Cortex of kidney (tissue), 1 donor: ENCODE data around the gene AFF2.

Experiments
- DNase-seq: peaks from one replicate; lab custom pipeline; 2025; lab: John Stamatoyannopoulos, UW

The AFF2 gene

GRCh38 chrX:149007423-149007822, 507.0 kb downstream of the AFF2 start:
- DNase-seq = no peak

- no peak for DNase-seq
These were observed 509.8 kb downstream of the AFF2 start for GRCh38 chrX:149010013-149010852.

- DNase-seq = no peak
These were observed 510.4 kb downstream of the AFF2 start for GRCh38 chrX:149010853-149011224.

- no peak for DNase-seq
These were observed 512.7 kb downstream of the AFF2 start for GRCh38 chrX:149013081-149013480.

GRCh38 chrX:149021159-149021558, 520.7 kb downstream of the AFF2 start:
- DNase-seq = no peak

GRCh38 chrX:149022485-149022884, 522.1 kb downstream of the AFF2 start:
- no peak for DNase-seq

- no peak for DNase-seq
These were observed 532.0 kb downstream of the AFF2 start for GRCh38 chrX:149032449-149032848.

- no peak for DNase-seq
These were observed 535.7 kb downstream of the AFF2 start for GRCh38 chrX:149036086-149036485.

- DNase-seq = no peak
These were observed 537.0 kb downstream of the AFF2 start for GRCh38 chrX:149037281-149037870.

GRCh38 chrX:149039057-149039456, 538.6 kb downstream of the AFF2 start:
- no peak for DNase-seq

GRCh38 chrX:149040873-149041535, 540.6 kb downstream of the AFF2 start:
- no peak for DNase-seq

- DNase-seq = no peak
These were observed 543.0 kb downstream of the AFF2 start for GRCh38 chrX:149043401-149043800.

GRCh38 chrX:149044471-149044870, 544.1 kb downstream of the AFF2 start:
- DNase-seq = no peak

GRCh38 chrX:149045645-149046210, 545.3 kb downstream of the AFF2 start:
- no peak for DNase-seq
